ENCODE measurements around the gene NXF1.
"Not testable (repeated sequence)": the region's sequence is repeated elsewhere in the genome, so short reads cannot be mapped to it uniquely, and the experiment has no call there.

NXF1 gene

DNA sequence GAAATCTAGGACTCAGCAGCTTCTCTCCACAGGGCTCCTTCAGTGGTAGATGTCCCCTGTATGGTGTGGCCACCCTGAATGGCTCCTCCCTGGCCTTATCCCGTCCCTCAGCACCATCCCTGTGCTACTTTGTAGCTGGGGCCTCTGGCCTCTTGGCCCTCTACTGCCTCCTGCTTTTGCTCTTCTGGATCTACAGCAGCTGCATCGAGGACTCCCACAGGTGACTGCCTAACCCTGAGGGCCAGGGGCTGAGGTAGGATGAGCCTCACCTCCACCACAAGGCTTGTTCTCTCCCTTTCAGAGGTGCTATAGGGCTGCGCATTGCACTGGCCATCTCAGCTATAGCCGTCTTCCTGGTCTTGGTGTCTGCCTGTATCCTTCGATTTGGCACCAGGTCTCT lies 16.2 kb downstream of the NXF1 start:
- no peak overlapping the region for H3K4me3 ChIP-seq (ENCODE audit: low read depth, low read length)

DNA sequence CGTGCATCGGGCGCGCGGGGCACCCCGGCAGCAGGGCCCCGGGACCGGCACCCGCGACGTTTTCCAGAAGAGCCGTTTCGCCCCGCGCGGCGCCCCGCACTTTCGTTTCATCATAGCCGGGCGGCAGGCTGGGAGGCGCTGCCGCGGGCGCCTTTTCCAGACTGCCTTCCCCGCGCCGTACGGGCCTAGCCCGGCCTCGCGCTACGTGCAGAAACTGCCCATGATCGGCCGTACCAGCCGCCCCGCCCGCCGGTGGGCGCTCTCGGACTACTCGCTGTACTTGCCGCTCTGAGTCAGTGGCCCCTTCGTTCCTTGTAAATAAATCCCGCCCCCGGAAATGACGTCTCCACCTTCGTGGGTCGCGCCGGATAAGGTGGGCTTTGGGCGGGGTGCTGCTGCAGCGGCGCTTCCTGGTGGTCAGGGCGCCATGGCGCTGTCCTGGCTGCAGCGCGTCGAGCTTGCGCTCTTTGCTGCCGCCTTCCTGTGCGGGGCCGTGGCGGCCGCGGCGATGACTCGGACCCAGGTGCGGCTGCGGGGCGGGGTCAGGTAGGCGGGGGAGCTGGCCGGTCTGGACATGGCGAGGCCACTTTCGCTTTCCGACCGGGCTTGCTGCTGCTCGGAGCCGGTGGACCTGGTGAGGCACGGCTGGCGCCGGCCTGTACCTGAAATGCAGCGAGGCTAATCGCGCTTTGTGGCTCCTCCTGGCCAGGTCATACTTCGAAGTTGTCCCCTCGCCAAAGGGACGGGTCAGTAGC lies 18.1 kb downstream of the NXF1 start, which contains the start of gene TMEM179B:
TMEM179B (plus strand) TSS at position 398 of the 755 bp plus-strand sequence; CDS start at position 428, 30 bp downstream.
- peak within 1 kb of the TSS; percentile 95 for H3K4me3 ChIP-seq (ENCODE audit: low read depth, low read length)

DNA sequence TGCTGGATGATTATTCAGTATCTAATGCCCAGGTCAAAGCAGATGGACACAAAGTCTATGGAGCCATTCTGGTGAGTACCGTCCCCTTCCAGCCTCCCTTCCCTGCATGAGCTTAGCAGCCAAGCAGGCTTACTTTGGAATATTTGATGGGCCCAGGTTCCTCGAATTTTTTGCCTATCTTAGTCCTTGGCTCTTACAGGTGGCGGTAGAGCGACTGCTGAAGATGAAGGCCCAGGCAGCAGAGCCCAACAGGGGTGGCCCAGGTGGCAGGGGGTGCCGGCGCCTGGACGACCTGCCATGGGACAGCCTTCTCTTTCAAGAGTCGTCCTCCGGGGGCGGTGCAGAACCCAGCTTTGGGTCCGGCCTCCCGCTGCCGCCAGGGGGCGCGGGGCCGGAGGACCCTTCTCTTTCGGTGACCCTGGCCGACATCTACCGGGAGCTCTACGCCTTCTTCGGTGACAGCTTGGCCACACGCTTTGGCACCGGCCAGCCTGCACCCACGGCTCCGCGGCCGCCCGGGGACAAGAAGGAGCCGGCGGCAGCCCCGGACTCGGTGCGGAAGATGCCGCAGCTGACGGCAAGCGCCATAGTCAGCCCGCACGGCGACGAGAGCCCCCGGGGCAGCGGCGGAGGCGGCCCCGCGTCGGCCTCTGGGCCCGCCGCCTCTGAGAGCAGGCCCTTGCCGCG lies 18.8 kb downstream of the NXF1 start:
- H3K4me3 ChIP-seq (ENCODE audit: low read depth, low read length): peak overlapping the region; percentile 95

DNA sequence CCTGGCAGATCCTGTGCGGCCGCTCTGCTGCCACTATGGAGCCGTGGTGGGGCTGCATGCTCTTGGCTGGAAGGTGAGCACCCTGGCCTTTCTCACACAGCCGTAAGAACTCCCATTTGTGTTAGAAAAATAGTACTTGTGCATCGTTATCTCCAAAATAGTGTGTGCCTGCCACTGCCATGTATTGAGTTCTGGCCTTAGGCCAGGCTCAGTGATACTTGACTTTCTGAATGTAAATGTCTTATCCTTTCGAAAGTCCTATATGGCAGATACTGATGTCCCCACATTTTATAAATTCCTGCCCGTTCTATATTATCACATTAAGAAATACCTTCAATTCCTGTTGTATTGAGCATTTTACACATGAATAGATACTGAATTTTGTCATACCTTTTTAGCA lies 22.5 kb downstream of the NXF1 start:
- no peak overlapping the region for H3K4me3 ChIP-seq (ENCODE audit: low read depth, low read length)

DNA sequence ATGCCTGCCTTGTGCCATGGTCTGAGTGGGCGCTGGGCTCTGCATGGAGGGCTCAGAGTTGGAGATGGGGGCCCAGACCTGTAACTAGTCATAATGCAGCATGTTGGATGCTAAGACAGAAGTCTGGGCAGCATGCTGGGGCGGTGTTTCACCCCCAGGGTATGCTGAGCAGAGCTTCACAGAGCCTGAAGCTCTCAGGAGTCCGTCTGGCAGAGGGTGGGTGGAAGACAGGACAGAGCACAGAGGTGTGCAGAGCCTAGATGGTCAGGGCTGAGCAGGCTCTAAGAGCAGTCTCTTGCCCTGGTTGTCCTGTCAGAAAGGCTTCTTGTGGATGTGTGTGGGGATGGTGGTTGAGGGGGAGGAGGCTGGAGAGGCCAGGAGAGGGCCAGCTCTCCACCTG lies 26.8 kb downstream of the NXF1 start:
- H3K4me3 ChIP-seq (ENCODE audit: low read depth, low read length): no peak overlapping the region

DNA sequence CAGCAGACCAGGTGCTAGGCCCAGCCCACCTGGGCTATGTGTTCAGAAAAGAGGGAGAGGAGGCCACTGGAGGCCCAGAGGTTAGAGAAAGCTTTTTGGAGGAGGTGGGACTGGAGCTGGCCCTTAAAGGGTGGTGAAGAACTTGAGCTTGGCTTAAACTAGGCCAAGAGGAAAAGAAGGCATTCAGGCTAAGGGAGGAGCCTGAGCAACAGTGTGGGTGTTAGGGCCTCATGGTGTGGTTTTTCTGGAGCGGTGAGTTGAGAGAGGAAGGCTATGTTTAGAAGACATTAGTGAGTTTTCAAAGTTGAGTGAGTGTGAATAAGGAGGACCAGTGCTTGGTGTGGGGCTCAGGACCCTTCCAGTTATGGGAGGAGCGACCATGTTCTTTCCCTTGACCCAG lies 27.9 kb downstream of the NXF1 start:
- no peak overlapping the region for H3K4me3 ChIP-seq (ENCODE audit: low read depth, low read length)

DNA sequence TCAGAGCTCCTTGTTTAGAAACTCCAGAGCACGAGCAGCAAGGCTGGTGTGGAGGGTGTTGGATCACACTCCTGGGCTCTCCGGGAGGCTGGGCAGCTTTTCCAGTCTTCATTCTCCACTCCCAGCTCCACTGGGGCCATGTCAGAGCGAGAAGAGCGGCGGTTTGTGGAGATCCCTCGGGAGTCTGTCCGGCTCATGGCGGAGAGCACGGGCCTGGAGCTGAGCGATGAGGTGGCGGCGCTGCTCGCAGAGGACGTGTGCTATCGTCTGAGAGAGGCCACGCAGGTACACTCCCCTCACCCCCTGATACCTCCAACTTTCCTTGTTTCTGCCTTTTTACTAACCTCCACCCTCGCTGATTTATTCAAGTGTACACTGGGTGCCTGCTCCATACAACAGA lies 29.6 kb downstream of the NXF1 start:
- H3K4me3 ChIP-seq (ENCODE audit: low read depth, low read length): no peak overlapping the region

DNA sequence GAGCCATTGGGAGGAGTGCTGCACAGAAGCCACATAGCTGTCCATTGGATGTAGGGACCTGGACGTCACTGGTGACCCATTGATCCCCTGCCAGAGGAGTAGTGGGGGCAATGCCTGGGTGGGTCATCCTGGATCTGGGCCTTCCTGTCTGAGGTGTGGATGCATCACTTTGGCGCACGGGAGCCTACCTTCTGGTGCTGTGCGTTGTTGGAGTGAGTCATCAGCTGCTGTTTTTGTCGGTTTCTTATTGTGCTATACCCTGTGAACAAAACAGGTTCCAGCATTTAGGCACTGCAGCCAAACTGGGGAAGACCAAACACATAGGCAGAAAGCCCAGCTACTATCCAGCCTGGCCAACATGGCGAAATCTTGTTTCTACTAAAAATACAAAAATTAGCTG lies 30.8 kb downstream of the NXF1 start:
- H3K4me3 ChIP-seq (ENCODE audit: low read depth, low read length): no peak overlapping the region

DNA sequence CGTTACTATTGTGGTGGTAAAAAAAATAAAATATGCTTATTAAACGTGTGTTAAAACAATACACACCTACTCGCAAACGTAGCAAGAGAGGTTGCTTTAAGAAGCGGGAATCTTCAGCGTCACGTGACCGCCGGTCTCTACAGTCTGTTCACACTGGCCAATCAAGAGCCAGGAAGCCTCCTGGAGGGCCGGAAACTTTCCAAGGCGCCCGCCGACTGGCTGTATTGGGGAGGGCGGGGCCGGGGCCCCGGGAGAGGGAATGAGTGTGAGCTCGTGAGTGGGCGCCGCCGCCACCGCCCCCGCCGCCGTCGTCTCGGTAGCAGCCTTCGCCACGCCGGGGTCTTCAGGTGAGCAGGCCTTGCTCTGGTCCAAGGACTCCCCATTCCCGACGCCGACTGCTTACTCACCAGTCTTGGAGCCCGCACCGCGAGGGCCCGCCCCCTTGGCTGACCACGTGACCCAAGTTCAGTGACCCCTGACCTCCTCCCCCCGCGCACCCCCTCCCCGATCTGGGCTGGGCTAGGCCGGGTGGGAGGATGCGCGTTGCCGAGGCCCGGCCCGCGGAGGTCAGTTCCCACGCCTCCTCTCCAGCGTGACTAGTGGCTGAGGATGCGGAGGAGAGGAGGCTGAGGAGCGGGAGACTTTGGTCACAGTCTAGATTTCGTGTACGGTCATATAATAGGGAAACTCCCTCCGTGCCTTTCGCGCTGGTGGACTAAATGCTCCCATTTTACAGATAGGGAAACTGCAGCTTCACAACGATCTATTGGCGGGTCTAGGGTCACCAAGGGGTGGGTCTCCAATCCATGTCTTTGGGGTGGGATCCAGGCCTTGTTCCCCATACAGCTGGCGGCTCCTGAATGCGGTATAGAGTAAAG lies 33.9 kb downstream of the NXF1 start, which contains the start of gene TAF6L:
TAF6L (plus strand) TSS at position 253 of the 878 bp plus-strand sequence. CDS start 4,388 bp downstream, outside the sequence.
- H3K4me3 ChIP-seq (ENCODE audit: low read depth, low read length): peak within 1 kb of the TSS; percentile 92

DNA sequence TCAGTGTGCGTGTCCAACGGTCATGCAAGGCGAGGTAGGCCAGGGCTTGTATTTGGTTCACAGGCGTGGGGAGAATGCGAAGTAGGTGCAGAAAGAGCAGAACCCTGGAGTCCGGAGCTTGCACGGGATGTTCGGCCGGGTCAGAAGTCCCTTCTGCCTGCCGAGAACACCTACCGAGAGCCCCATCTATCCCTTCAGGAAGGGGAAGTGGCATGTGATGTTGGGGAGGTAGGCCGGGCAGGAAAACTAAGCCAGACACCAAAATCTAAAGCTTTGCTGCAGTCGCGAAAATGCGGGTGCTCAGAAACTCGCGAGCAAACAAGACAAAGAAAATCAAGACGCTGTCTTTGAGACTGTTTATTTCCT lies 34.5 kb downstream of the NXF1 start:
- H3K4me3 ChIP-seq (ENCODE audit: low read depth, low read length): peak overlapping the region; percentile 40

DNA sequence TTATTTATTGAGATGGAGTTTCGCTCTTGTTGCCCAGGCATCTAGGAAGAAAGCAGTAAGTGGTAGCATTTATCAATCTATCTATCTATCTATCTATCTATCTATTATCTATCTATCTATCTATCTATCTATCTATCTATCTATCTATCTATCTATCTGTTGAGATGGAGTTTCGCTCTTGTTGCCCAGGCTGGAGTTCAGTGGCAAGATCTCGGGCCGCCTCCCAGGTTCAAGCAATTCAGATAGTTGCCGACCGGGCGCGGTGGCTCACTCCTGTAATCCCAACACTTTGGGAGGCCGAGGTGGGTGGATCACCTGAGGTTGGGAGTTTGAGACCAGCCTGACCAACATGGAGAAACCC lies 44.4 kb downstream of the NXF1 start:
- H3K4me3 ChIP-seq (ENCODE audit: low read depth, low read length): not testable (repeated sequence)

DNA sequence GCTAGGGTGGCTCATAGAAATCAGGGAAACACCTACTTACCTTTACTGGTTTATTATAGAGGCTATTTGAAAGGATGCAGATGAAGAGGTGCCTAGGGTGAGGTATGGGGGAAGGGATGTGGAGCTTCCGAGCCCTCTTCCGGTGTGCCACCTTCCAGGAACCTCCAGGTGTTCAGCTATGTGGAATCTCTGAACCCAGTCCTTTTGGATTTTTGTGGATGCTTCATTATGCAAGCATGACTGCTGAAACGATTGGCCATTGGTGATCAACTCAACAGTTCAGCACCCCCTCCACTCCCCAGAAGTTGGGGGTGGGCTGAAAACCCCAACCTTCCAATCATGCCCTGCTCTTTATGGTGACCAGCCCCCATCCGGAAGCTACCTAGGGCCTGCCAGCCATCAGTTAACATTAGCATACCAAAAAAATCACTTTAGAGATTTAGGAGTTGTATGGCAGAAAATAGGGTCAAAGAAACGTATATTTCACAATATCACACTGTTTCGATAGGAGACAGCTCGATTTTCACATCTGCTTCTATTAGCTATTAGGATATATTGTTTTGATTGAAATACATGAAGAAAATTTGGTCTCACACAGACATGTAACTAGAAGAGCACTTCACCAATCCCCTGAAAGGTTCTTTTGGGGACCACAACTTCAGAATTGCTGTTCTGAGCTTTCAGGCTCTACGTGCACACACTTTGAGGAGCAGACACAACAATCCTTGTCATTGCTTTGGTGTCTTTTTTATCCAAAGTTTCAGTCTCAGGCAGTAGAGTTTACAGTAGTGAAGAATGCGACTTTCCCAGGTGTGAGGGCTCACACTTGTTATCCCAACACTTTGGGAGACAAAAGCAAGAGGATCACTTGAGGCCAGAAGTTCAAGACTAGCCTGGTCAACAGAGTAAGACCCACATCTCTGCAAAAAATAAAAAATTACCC lies 47.1 kb downstream of the NXF1 start:
- peak overlapping the region; percentile 54 for H3K4me3 ChIP-seq (ENCODE audit: low read depth, low read length)

DNA sequence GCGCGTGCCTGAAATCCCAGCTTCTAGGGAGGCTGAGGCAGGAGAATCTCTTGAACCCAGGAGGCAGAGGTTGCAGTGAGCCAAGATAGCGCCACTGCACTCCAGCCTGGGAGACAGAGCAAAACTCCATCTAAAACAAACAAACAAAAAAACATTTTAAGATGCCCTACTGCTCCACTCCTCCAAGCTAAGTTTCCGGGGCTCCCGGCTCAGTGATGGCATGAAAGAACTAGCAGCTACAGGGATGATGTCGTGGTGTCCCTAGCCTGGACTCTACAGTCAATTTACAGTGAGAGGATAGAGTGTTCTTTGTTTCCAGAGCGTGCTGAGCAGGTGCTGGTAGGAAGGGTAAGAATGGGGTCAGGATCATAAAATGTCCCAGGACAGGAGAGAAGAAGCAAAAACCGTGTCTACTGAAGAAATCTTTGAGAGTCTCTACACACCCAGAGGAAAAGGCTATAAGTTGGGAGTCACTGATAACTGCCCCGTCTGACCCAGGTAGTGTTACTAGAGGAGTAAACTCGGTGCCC lies 50.1 kb downstream of the NXF1 start:
- no peak overlapping the region for H3K4me3 ChIP-seq (ENCODE audit: low read depth, low read length)

DNA sequence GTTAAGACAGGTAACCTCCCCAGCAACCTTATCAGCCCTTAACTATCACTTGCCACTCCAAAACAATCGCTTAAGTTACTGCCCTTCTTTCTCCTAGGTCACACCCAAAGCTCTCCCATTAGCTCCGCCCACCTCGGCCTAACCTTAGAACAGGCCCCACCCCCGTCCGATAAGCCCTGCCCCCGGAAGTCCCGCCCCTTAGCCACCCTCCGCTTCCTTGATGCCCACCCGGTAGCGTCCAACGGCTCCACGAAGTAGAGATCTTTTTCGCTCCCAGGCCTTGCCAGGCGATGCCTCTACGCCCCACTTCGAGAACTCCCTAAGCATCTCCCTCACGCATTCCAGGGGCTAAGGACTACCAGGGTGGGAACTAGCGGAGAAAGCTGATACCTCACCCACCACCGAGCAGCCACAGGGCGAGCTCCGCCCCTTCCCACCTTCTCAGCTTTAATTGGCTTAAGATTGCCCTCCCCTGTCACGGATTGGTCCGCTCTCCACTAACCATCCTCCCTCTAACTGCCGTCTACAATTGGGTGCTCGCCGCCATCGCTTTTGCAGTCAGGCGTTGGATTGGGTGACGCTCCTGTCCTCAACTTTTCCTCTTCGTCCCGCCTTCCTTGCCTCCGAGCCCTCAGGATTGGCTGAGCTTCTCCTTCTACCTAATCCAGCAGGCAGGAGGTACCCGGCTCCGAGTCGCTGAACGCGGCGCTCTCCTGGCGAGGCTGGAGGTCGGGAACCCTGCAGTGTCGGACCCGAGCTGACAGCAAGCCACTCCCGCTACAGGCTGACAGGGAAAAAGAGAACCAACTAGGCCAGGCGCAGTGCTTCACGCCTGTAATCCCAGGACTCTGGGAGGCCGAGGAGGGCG lies 51.3 kb downstream of the NXF1 start, which contains the start of gene ZBTB3:
ZBTB3 (minus strand) TSS at position 425 of the 868 bp plus-strand sequence. CDS start 496 bp downstream, outside the sequence.
- H3K4me3 ChIP-seq (ENCODE audit: low read depth, low read length): peak within 1 kb of the TSS; percentile 97

DNA sequence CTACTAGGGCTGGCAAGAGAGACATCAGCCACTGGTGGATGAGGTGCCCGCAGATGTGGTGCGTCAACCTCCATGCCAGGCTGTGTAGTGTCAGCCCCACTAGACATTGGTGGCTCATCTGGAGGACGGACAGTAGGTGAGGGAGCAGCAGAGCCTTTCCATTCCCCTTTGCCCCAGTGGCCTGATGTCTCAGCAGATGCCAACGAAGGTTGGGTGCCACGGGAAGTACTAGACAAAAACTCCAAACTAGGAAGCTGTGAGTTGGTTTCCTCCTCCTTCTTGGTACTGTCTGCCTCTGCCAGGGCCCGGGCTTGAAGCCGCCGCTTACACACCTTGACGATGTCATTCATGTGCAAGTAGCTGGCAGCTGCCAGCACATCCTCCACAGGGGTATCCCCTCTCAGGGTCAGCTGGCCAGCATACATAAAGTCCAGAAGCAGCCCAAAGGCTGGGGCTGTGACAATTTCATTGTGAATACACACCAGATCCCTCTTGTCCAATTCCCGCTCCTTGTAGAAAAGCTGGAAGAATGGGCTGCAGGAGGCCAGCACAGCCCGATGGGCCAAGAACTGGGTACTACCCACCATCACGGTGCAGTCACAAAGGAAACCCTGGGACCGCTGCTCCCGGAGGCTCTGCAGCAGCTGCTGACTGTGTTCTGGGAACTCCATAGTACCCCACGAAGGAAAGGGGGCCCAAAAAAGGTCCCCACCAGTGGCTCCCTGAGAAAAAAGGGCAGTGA lies 52.1 kb downstream of the NXF1 start:
- no peak overlapping the region for H3K4me3 ChIP-seq (ENCODE audit: low read depth, low read length)

DNA sequence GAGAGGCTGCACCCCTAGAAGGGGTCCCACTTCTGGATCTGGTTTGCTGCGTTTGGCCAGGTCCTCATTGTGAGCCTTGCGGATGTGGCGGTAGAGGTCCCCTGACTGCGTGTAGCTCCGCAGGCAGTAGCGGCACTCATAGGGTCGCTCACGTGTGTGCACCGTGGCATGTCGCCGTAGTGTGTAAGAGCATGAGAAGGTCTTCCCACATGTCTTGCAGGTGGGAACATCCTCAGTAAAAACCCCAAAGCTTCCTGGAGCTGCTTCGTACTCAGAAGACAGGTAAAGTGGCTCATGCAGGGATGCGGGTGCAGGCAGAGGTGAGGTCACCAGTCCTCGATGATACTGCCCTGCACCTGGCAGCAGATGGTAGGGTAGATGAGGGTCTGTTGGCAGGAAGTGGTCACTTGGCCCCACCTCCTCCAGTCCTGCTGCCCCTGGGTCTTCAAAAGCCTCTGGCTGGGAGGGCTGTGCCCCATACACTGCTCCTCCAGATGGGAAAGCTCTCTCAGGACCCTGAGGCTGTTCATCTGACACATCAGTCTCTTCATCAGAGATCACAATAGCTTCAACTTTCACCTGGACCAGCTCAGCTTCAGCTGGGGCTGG lies 53.0 kb downstream of the NXF1 start:
- no peak overlapping the region for H3K4me3 ChIP-seq (ENCODE audit: low read depth, low read length)

DNA sequence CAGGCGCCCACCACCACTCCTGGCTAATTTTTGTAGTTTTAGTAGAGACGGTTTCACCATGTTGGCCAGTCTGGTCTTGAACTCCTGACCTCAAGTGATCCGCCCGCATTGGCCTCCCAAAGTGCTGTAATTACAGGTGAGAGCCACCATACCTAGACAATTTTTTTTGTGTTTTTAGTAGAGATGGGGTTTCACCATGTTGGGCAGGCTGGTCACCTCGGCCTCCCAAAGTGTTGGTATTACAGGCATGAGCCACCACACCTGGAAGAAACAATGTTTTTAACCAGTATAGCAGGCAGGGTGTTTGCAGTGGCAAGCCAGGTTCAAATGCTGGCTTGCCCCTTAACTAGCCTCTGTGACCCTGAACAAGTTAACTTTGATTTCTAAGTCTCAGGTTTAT lies 55.3 kb downstream of the NXF1 start:
- not testable (repeated sequence) for H3K4me3 ChIP-seq (ENCODE audit: low read depth, low read length)

Data from iPS-11a (cell line).